Trophoblast cell (in vitro differentiated cells and primary cell): ENCODE measurements around the gene SHISA7.
A peak's percentile ranks its signal among the peaks of the same experiment; 100 is the strongest.
"Not testable (repeated sequence)": the region's sequence is repeated elsewhere in the genome, so short reads cannot be mapped to it uniquely, and the experiment has no call there.

Source experiments
- DNase-seq, 2 donors: peaks; one replicate each; pipeline ENCODE4 v3.0.0-alpha.2; 2016
- H2AFZ ChIP-seq: 2 replicates; pipeline ENCODE4 v1.6.1; 2013; ENCODE audit warnings: low read length, moderate library complexity, mild to moderate bottlenecking; ENCODE audit not compliant: insufficient read depth, poor library complexity
- H2AK5ac ChIP-seq: 2 replicates; pipeline ENCODE4 v1.6.1; 2013; ENCODE audit warnings: mild to moderate bottlenecking, low read length
- H2BK120ac ChIP-seq: 2 replicates; pipeline ENCODE4 v1.6.1; 2013; ENCODE audit warnings: low read length, mild to moderate bottlenecking, moderate library complexity; ENCODE audit not compliant: insufficient read depth, poor library complexity
- H2BK12ac ChIP-seq: 2 replicates; pipeline ENCODE4 v1.6.1; 2013; ENCODE audit warnings: mild to moderate bottlenecking, low read length, moderate library complexity
- H2BK5ac ChIP-seq: 2 replicates; pipeline ENCODE4 v1.6.1; 2013; ENCODE audit warnings: low read length, low read depth, moderate library complexity, mild to moderate bottlenecking; ENCODE audit not compliant: poor library complexity
- H3K14ac ChIP-seq: 2 replicates; pipeline ENCODE4 v1.6.1; 2013; ENCODE audit warnings: mild to moderate bottlenecking, low read length
- H3K18ac ChIP-seq: 2 replicates; pipeline ENCODE4 v1.6.1; 2013; ENCODE audit warnings: mild to moderate bottlenecking, low read length
- H3K23ac ChIP-seq: 2 replicates; pipeline ENCODE4 v1.6.1; 2013; ENCODE audit warnings: low read length
- H3K27ac ChIP-seq: 2 replicates; pipeline ENCODE4 v1.5.1; 2013; ENCODE audit warnings: low read depth, mild to moderate bottlenecking, inconsistent platforms, low read length, moderate library complexity
- H3K27me3 ChIP-seq: 2 replicates; pipeline ENCODE4 v1.6.1; 2013; ENCODE audit warnings: inconsistent platforms, mild to moderate bottlenecking, low read length, moderate library complexity; ENCODE audit not compliant: insufficient read depth
- H3K36me3 ChIP-seq, 2 experiments: 1 replicate in 1 of 2; 2 replicates in 1 of 2; pipeline ENCODE4 v1.6.1; 2013; ENCODE audit warnings: low read length in 2 of 2, mild to moderate bottlenecking in 2 of 2, moderate library complexity in 1 of 2; ENCODE audit not compliant: insufficient read depth in 2 of 2, control insufficient read depth in 1 of 2
- H3K4ac ChIP-seq: 2 replicates; pipeline ENCODE4 v1.6.1; 2013; ENCODE audit warnings: low read depth, mild to moderate bottlenecking, low read length, moderate library complexity
- H3K4me1 ChIP-seq, 2 experiments: 1 replicate in 1 of 2; 2 replicates in 1 of 2; pipeline ENCODE4 v1.6.1; 2013; ENCODE audit warnings: low read length in 2 of 2, mild to moderate bottlenecking in 2 of 2, moderate library complexity in 1 of 2; ENCODE audit not compliant: insufficient read depth in 2 of 2, control insufficient read depth in 1 of 2
- H3K4me2 ChIP-seq: 2 replicates; pipeline ENCODE4 v1.6.1; 2013; ENCODE audit warnings: inconsistent platforms, mild to moderate bottlenecking, low read length, moderate library complexity
- H3K4me3 ChIP-seq: 2 replicates; pipeline ENCODE4 v1.5.1; 2013; ENCODE audit warnings: mild to moderate bottlenecking, low read depth, low read length, inconsistent platforms
- H3K79me1 ChIP-seq: one replicate; pipeline ENCODE4 v1.6.1; 2013; ENCODE audit warnings: low read length
- H3K79me2 ChIP-seq: 2 replicates; pipeline ENCODE4 v1.6.1; 2013; ENCODE audit warnings: low read length, mild to moderate bottlenecking; ENCODE audit not compliant: control insufficient read depth, insufficient read depth, poor library complexity
- H3K9ac ChIP-seq: 2 replicates; pipeline ENCODE4 v1.6.1; 2013; ENCODE audit warnings: mild to moderate bottlenecking, low read length
- H3K9me3 ChIP-seq: 2 replicates; pipeline ENCODE4 v1.6.1; 2013; ENCODE audit warnings: low read depth, mild to moderate bottlenecking, control low read depth, inconsistent platforms, low read length; ENCODE audit not compliant: insufficient read depth
- H4K12ac ChIP-seq: 2 replicates; pipeline ENCODE4 v1.6.1; 2013; ENCODE audit warnings: low read depth, mild to moderate bottlenecking, low read length, moderate library complexity
- H4K8ac ChIP-seq: 2 replicates; pipeline ENCODE4 v1.6.1; 2013; ENCODE audit warnings: low read depth, mild to moderate bottlenecking, low read length, moderate library complexity
- H4K91ac ChIP-seq: one replicate; pipeline ENCODE4 v1.6.1; 2013; ENCODE audit warnings: low read depth, mild to moderate bottlenecking, low read length, moderate library complexity
- WGBS: extraction: QIAGEN DNeasy Blood & Tissue Kit; methylation state at CpG from one replicate; pipeline ENCODE4 v1.1.7; 2013; ENCODE audit warnings: missing lambda C conversion rate; ENCODE audit not compliant: insufficient read length, insufficient coverage; ENCODE audit errors: extremely low coverage; 5-methylcytosine and 5-hydroxymethylcytosine counted together

SHISA7 gene

GRCh38 chr19:55426042-55426441 is 17.1 kb downstream of the SHISA7 start:
- H4K12ac ChIP-seq, result no peak overlapping the region
- H3K4me2 ChIP-seq, result no peak overlapping the region
- no peak overlapping the region for H2BK120ac ChIP-seq
- no peak overlapping the region for H3K9ac ChIP-seq
- no peak overlapping the region for H3K4me3 ChIP-seq
- no peaks in the 10 kb centered on the region for H3K79me2 ChIP-seq
- H3K14ac ChIP-seq, result no peak overlapping the region
- no peaks in the 10 kb centered on the region for H3K4me1 ChIP-seq
- H2AFZ ChIP-seq, result no peak overlapping the region
- H4K91ac ChIP-seq, result no peak overlapping the region
- no peak overlapping the region for H3K18ac ChIP-seq
- H3K27ac ChIP-seq, result no peak overlapping the region
- H2BK5ac ChIP-seq, result no peak overlapping the region
- no peaks in the 10 kb centered on the region for H3K79me1 ChIP-seq
- DNase-seq, result no peak
- H4K8ac ChIP-seq, result no peak overlapping the region
- peaks cover 11% of the 10 kb centered on the region for H3K9me3 ChIP-seq
- no peak overlapping the region for H2AK5ac ChIP-seq
- no peak overlapping the region for H3K4ac ChIP-seq
- H3K36me3 ChIP-seq, result no peaks in the 10 kb centered on the region
- H3K27me3 ChIP-seq, result no peaks in the 10 kb centered on the region
- no peak overlapping the region for H2BK12ac ChIP-seq
- no CpG with 5 or more reads among the region's 2 CpGs for WGBS
- no peak overlapping the region for H3K23ac ChIP-seq

GRCh38 chr19:55424518-55424917 is 18.6 kb downstream of the SHISA7 start:
- H2BK5ac ChIP-seq, result no peak overlapping the region
- H2BK12ac ChIP-seq, result no peak overlapping the region
- H3K4me2 ChIP-seq, result no peak overlapping the region
- H3K36me3 ChIP-seq, result no peaks in the 10 kb centered on the region
- H3K9me3 ChIP-seq, result peaks cover 2% of the 10 kb centered on the region
- H2AK5ac ChIP-seq, result no peak overlapping the region
- H3K4ac ChIP-seq, result no peak overlapping the region
- no peaks in the 10 kb centered on the region for H3K79me2 ChIP-seq
- no peak overlapping the region for H3K14ac ChIP-seq
- no peak for DNase-seq
- H3K27ac ChIP-seq, result no peak overlapping the region
- H4K12ac ChIP-seq, result no peak overlapping the region
- no peaks in the 10 kb centered on the region for H3K27me3 ChIP-seq
- H3K4me3 ChIP-seq, result no peak overlapping the region
- H3K9ac ChIP-seq, result no peak overlapping the region
- WGBS, result no CpG with 5 or more reads among the region's 3 CpGs
- H3K4me1 ChIP-seq, result no peaks in the 10 kb centered on the region
- H3K79me1 ChIP-seq, result no peaks in the 10 kb centered on the region
- H2AFZ ChIP-seq, result no peak overlapping the region
- no peak overlapping the region for H4K91ac ChIP-seq
- no peak overlapping the region for H3K18ac ChIP-seq
- H3K23ac ChIP-seq, result peak overlapping the region; percentile 5
- H2BK120ac ChIP-seq, result no peak overlapping the region
- H4K8ac ChIP-seq, result no peak overlapping the region

- Histone ChIP-seq H3K4ac (no peak overlapping the region), H4K91ac (no peak overlapping the region), H2BK5ac (no peak overlapping the region), H3K79me2 (no peaks in the 10 kb centered on the region), H3K9ac (no peak overlapping the region), H4K8ac (no peak overlapping the region), H3K23ac (no peak overlapping the region), H3K27me3 (no peaks in the 10 kb centered on the region), H3K4me3 (no peak overlapping the region), H3K14ac (no peak overlapping the region), H3K18ac (no peak overlapping the region), H3K4me1 (no peaks in the 10 kb centered on the region), H2AK5ac (no peak overlapping the region), H3K9me3 (peaks cover 2% of the 10 kb centered on the region), H2AFZ (no peak overlapping the region), H3K79me1 (no peaks in the 10 kb centered on the region), H3K4me2 (no peak overlapping the region), H2BK120ac (no peak overlapping the region), H4K12ac (no peak overlapping the region), H3K36me3 (no peaks in the 10 kb centered on the region), H3K27ac (no peak overlapping the region), H2BK12ac (no peak overlapping the region)
- DNase-seq, result no peak
- no CpG with 5 or more reads among the region's 13 CpGs for WGBS
Measured at GRCh38 chr19:55423225-55424005, 19.7 kb downstream of the SHISA7 start.

- not testable (repeated sequence) for H2BK12ac ChIP-seq, H3K36me3 ChIP-seq, H2BK120ac ChIP-seq, H2AFZ ChIP-seq, H3K14ac ChIP-seq, H3K9me3 ChIP-seq, H3K4me1 ChIP-seq, H3K18ac ChIP-seq, H3K23ac ChIP-seq, H2AK5ac ChIP-seq, H3K4me2 ChIP-seq, H3K4ac ChIP-seq, H4K12ac ChIP-seq, H2BK5ac ChIP-seq, H4K8ac ChIP-seq, H3K79me2 ChIP-seq, H3K4me3 ChIP-seq, H3K27me3 ChIP-seq, H3K9ac ChIP-seq, H4K91ac ChIP-seq, H3K79me1 ChIP-seq, DNase-seq, H3K27ac ChIP-seq
- no CpG with 5 or more reads among the region's 4 CpGs for WGBS
Measured at GRCh38 chr19:55421281-55421680, 21.8 kb downstream of the SHISA7 start.
